GM18868 (cell line): ENCODE measurements around the gene B3GNT9.

ENCODE experiments used
- ATAC-seq: cut with Tn5 transposase; IDR thresholded peaks from one replicate; pipeline ENCODE4 v1.9.1; 2021; ENCODE audit warnings: mild to moderate bottlenecking, moderate library complexity; ENCODE audit not compliant: unreplicated experiment

Gene B3GNT9

GRCh38 chr16:67185651-67186134 is 34.9 kb upstream of the B3GNT9 start:
- ATAC-seq = no peak

- ATAC-seq = peak; percentile 26
Measured at GRCh38 chr16:67184995-67185650, 34.3 kb upstream of the B3GNT9 start.

GRCh38 chr16:67184453-67184994 is 33.7 kb upstream of the B3GNT9 start:
- ATAC-seq = no peak

- ATAC-seq = peak; percentile 90
Measured at GRCh38 chr16:67183627-67184452, 33.0 kb upstream of the B3GNT9 start, which contains the start of gene MATCAP1. Gene MATCAP1 (minus strand): TSS chr16:67183963. CDS start chr16:67180610, 3,353 bp downstream.

GRCh38 chr16:67183284-67183626 is 32.5 kb upstream of the B3GNT9 start:
- ATAC-seq = no peak

GRCh38 chr16:67182288-67182687 is 31.5 kb upstream of the B3GNT9 start:
- ATAC-seq = no peak

- no peak for ATAC-seq
Measured at GRCh38 chr16:67181346-67181745, 30.5 kb upstream of the B3GNT9 start.

GRCh38 chr16:67180166-67180565 is 29.4 kb upstream of the B3GNT9 start:
- no peak for ATAC-seq

- ATAC-seq = no peak
Measured at GRCh38 chr16:67179421-67180080, 28.8 kb upstream of the B3GNT9 start.

GRCh38 chr16:67177743-67178699 is 27.2 kb upstream of the B3GNT9 start:
- no peak for ATAC-seq

- ATAC-seq = no peak
Measured at GRCh38 chr16:67176662-67177061, 25.9 kb upstream of the B3GNT9 start.

- ATAC-seq = no peak
Measured at GRCh38 chr16:67174706-67175231, 24.0 kb upstream of the B3GNT9 start.

GRCh38 chr16:67173808-67174705 is 23.3 kb upstream of the B3GNT9 start:
- peak; percentile 36 for ATAC-seq

- no peak for ATAC-seq
Measured at GRCh38 chr16:67173323-67173722, 22.5 kb upstream of the B3GNT9 start.

- ATAC-seq = no peak
Measured at GRCh38 chr16:67170949-67171649, 20.3 kb upstream of the B3GNT9 start.

GRCh38 chr16:67170168-67170948 is 19.6 kb upstream of the B3GNT9 start, which contains the start of gene NOL3:
Gene NOL3 (plus strand): TSS chr16:67170538.
- ATAC-seq = peak; percentile 46

GRCh38 chr16:67169642-67170167 is 18.9 kb upstream of the B3GNT9 start:
- ATAC-seq = no peak
